ENCODE data around the gene HIP1.
A peak's percentile ranks its signal among the peaks of the same experiment; 100 is the strongest.
"Not testable (repeated sequence)": the region's sequence is repeated elsewhere in the genome, so short reads cannot be mapped to it uniquely, and the experiment has no call there.

Gene HIP1

DNA sequence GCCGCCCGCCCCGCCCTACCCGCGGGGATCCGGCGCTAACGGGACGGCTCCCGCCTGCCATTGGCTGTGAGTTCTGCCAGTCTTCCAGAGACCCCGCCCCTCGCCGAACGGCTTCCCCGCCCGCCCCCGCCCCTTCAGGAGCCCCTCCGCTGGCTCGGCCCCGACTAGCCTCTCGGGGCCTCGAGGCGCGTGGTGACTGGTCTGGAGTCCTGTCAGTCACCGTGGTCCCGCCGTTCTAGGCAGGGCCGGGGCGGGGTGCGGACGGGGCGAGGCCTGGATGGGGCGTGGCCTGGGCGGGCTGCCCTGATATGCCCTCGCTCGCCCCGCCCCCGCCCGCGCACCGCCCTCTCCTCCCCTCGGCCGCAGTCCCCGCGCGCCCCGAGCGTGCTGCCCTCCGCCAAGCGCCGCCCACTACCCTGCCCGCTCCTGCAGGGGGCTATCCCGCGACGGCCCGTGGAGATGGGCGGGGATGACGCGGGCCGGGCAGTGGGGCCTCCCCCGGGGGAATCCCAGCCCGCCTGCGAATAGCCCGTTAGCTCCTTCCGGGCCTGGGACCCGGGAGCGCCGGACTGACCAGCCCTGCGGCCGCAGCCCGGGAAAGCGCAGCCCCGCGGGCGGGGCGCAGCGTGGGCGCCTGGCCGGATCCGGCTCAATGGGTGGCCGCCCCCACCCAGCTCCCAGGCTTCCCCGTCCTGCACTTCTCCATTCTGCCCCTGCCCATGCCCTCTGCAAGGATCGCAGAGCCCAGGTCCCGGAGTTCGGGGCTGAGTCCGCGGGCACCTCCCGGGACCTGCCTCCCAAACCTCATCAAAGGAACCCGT lies 444 bp upstream of the HIP1 start:
- DNase-seq, result peak; percentile 99

DNA sequence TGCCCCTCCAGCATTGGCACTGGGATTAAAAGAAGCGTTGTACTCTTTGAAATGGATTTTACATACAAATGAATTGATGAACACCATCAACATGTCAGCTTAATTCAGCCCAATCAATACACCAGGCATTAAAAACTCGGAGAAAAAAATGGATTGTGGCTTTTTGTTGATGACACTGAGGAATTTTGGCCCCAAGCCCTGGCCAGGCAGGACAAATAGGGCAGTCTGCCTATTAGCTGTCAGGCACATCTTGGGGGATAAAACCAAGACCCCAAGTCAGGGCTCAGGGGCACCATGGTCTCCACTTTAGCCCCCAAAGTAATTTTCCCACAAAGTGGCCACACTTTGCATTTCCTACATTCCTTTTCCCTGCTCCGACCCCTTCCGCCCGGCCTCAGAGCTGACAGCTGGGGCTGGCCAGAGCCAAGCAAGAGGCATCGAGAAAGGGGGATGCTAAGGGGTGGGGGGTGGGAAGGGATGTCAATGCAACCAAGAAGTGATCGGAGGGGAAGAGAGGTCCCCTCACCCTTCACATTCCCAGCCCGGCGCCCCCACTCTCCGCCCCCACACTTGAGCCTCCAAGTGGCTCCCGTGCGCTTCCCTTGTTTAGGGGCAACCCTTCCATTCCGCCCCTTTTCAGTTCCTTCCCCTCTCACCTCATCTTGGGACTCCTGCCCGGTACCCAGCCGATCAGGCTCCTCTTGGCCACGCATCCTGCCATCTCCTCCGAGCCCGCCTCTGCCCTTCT lies 711 bp downstream of the HIP1 start:
- no peak for DNase-seq

DNA sequence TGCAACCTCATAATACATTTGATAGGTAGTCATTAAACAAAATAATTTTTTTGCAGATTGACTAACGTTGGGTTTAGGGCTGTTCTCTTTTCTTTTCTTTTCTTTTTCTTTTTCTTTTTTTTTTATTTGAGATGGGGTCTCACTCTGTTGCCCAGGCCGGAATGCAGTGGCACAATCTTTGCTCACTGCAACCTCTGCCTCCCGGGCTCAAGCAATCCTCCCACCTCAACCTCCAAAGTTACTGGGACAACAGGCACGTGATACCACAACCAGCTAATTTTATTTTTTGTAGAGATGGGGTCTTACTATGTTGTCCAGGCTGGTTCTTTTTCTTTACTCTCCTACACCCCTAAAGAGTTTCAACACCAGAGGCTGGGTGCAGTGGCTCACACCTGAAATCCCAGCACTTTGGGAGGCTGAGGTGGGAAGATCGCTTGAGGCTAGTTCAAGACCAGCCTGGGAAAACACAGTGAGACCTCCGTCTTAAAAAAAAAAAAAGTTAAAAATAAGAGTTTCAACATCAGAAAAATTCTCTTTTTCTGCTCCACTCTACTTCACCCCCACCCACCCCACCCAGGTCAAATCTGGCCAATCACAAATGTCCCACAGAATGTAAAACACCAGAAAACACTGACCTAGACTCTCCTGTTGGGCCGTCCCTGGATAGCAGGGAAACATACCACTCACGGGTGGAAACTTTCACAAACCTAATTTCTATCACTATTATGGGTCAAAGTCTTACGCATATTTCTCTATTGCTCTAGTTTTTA lies 3.0 kb downstream of the HIP1 start:
- DNase-seq, result no peak

DNA sequence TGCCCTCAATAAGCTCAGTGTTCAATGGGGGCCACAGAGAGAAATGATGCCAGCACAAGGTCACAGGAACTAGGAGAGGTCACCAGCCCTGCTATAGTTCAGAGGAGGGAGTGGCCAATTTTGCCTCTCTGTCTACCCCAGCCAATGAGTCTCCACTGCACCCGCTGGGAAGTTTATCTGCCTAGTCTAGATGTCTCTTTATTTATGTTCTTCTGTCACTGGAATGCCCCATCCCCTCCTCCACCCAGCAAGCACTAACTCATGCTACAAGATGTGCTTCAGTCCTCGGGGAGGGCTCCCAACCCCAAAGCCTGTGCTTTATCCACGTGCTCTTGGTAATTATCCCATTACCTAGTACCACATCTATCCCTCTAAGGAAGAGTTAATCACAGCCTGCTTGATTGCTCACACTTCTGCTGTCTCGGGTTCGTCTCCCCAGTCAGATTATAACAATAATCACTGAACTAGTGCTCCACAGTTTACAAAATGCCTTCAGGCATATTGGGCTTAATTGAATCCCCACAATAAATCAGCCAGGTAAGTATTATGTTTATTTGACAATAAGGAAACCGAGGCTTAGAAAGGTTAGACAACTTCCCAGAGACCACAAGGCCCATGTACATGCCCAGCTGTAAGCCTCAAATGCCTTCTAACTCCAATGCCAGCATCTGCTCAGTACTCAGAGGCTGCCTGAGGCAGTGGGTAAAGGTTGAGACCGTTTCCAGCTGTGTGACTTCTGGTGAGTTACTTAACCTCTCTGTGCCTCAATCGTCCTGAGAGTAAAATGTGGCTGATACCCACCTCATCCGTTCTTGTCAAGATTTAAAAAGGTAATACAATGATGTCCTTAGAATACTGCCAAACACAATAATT lies 3.9 kb downstream of the HIP1 start:
- DNase-seq, result no peak

DNA sequence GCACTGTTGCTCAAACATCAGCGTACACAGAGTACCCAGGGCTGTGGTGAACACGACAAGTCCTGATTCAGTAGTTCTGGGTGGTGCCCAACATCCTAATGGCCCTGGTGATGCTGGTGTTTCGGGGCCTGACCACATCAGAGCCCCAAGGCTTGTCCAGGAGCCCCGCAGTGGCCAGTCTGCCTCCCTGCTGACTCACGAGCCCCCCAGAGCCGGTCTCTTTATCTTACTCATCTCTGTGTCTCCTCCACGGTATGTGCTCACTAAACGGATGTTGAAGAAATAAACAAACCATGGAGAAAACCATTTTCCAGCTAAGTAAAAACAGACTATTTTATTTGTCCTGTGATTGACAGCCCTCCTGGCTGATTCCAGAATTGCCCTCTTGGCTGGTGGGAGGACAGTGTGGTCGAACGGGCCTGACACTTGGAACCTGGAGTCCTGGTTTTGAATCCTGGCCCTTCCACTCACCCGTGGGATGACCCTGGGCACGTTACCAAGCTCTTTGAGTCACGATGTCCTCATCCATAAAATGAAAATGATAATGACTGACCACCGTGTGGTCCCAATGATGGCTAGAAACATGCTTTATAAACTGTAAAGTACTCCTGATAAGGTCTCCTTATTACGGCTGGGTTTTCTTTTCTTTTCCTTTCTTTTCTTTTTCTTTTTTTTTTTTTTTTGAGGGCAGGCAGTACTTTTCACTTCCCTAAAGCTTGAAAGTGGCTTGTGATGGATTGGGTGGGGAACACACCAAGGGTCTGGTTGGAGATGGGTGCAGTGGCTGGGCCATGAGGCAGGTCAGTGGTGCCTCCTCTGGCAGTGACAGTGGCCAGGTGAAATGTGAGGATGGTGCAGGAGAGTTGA lies 5.7 kb downstream of the HIP1 start:
- DNase-seq, result no peak

DNA sequence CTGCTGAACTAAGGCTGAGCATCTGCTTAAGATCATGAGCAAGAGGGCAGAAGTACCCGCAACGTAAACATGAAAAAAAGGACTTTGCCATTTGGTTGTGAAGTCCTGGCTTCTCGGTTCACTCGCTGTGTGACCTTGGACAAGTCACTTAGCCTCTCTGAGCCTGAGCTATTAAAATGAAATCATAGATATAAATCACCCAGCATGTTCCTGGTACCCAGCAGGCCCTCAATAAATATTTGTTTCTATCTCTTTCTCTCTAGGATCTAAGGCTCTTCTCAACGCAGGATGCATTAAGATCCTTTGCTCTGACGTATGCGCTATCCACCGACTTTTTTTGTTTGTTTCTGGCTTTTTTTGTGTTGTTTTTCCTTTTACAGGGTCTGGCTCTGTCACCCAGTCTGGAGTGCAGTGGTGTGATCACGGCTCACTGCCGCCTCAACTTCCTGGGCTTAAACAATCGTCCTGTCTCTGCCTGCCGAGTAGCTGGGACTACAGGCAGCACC lies 6.7 kb downstream of the HIP1 start:
- DNase-seq, result no peak

DNA sequence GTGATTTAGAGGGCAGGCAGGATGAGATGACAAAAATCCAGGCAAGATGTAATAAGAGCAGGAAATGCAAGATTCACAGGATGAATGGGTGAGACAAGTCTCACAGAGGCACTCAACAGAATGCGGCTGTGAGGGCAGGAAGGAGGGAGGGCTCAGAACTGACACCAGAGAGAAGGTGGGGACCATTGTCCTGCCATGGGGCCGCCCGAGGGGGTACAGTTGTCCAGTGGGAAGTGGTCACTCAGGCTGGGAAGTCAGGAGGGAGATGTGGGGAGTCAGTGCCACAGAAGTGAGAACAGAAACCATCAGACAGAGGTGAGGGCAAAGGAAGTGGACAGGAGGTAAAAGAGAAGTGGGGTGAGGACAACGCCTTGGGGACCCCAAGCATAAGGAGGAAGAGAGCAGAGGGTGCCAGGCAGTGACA lies 8.9 kb downstream of the HIP1 start:
- DNase-seq, result no peak

DNA sequence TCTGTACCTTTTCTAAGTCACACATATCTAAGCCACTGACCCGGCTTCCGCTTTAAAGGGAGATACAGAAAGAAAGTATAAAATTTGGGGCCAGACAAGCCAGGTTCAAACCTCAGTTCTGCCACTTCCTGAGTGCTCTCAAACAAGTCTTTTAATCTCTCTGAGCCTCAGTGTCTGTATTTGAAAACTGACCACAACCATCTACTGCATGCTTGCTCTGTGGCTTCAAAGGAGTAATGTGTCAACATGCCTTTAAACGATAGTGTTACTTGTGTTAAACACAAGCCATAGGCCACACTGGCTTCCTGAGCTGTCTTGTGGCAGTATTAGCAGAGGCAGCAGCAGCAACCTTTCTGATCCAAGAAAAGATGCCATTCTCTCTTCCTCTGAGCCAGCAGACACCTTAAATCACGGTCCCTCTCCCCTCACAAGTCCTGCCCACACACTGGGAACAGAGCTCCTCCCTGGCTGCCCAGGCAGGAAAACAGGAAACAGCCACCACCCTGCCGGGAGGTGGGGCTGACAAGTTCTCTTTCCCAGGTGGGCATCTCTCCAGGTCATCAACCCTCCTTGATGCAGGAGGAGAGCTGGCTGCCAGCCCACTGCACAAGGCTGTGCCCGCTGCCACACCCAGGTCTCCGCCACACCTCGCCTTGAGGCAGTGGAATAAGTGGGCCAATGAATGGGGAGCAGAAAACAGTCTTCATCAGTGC lies 10.7 kb downstream of the HIP1 start:
- DNase-seq, result no peak

DNA sequence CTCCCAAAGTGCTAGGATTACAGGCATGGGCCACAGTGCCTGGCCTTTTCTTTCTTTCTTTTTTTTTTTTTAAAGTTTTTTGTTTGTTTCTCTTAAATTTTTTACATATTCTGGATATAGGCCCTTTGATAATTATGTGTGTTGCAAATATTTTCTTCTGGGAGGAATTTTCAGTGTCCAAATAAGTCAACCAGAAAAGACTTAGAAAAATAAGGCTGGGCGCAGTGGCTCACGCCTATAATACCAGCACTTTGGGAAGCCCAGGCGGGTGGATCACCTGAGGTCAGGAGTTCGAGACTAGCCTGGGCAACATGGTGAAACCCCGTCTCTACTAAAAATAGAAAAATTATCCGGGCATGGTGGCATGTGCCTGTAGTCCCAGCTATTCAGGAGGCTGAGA lies 11.4 kb downstream of the HIP1 start:
- DNase-seq, result not testable (repeated sequence)

DNA sequence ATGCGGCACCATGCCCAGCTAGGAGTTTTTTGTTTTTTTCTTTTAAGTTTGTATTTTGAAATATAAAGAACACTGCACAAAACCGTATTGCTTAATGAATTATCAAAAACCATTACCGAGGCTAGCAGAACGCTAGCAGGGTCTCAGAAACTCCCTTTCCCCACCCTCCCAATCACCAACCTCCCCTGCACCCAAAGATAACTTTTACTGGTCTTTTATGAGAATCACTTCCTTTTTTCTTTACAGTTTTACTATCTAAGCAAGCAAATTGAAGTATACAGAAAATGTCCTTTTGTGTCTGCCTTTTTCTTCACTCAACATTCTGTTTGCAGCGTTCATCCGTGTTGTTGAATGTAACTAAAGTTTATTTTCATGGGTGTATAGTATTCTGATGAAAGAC lies 13.4 kb downstream of the HIP1 start:
- DNase-seq, result no peak

DNA sequence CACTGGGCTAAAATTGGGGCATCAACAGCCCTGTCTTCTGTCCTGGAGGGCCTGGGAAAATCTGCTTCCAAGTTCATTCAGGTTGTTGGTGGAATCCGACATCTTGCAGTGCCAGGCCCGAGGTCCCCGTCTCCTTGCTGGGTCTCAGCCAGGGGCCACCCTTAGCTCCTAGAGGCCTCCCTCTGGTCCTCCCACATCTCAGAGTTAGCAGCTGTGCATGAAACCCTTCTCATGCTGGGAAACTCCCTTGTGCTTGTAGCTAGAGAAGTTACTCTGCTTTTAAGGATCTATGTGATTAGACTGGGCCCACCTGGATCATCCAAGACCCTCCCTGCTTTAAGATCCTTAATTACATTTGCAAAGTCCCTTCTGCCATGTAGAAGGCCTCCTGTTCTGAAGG lies 15.3 kb downstream of the HIP1 start:
- DNase-seq, result no peak

DNA sequence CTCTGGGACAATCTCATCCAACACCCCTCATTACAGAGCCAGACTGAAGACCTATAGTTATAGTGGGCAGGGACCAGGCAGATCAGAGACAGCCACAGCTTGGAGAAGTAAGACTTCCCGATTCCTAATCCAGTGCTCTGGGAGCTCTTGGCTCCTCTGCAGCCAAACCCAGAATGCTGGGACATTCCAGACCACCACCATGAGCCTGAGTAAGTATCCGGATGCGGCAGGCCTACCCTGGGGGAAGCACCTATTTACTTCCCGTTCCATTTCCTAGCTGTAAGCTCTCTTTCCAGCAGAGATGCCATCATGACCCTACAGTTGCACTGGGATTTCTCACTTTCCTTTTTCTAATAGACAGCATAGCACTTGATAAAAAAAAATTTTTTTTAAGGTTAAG lies 16.4 kb downstream of the HIP1 start:
- no peak for DNase-seq

DNA sequence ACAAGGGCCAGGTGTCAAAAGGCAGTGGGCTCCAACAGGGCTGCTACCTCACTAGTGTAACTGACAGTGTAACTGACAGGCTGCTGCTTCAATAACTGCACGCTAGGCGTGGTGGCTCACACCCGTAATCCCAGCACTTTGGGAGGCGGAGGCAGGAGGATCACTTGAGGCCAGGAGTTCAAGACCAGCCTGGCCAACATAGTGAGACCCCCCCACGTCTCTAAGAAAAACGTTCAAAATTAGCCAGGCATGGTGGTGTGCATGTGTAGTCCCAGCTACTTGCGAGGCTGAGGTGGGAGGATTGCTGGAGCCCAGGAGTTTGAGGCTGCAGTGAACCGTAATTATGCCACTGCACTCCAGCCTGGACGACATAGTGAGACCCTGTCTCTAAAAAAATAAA lies 16.8 kb downstream of the HIP1 start:
- DNase-seq, result not testable (repeated sequence)

DNA sequence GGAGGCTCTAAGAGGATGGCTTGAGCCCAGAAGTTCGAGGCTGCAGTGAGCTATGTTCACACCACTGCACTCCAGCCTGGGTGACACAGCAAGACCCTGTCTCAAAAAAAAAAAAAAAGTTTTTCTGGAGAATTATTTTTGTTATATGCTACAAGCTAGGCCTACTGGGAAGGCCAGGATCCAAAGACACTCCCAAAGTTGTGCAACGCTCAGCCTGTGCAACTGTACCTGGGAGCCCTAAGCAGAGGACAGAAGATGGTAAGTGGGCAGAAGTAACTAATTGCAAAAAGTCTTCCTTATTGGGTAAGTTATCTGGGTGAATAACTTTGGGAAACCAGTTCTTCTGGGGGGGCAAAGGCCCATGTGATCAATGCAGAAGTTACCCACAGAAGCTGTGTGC lies 17.3 kb downstream of the HIP1 start:
- DNase-seq, result no peak

DNA sequence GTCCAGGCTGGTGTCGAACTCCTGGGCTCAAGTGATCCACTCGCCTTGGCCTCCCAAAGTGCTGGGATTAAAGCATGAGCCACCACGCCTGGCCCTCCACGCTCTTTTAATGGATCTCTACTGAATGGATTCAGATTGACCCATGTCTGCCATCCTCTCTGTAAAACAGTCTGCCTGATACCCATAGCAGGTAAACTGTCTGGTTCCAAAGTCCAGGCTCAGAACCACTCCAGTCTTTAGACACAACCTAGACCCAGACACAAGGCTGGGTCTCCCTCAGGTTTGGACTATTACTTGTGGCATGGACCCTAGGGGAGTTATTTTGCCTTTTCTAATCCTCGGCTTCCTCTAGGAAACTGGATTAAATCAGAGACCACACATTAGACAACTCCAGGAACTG lies 19.1 kb downstream of the HIP1 start:
- DNase-seq, result no peak

DNA sequence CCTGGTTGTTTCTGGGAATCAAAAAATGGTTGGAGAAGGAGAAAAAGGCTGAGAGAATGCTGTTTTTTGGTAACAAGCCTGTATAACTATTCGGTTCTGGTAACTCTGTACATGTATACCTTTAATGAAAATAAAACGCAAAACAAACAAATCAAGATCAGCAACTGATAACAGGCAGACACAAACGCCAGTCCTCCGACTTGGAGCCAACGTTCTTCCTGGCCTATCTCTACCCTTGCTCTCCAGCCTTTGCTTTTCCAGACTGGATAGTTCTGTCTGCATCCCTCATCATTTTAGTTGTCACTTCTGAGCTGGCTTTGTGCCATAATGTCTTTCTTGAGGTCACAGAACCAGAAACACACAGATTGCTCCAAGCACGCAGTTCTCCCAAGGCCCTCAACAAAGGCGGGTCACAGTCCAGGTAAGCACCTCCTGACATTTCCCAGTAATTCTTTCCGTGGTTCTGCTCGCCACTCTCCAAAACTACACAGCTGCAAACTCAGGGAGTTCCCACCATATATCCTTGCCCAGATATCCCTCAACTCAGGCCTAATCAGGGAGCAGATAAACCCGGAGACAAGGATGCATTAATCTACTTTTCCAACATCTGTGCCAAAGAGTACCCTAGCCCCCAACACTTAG lies 20.2 kb downstream of the HIP1 start:
- no peak for DNase-seq

DNA sequence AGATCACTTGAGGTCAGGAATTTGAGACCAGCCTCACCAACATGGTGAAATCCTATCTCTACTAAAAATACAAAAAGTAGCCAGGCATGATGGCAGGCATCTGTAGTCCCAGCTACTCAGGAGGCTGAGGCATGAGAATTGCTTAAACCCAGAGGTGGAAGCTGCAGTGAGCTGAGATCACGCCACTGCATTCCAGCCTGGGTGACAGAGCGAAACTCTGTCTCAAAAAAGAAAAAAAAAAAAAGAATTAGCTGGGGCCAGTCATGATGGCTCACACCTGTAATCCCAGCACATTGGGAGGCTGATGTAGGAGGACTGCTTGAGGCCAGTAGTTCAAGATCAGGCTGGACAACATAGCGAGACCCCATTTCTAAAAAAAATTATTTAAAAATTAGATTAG lies 21.0 kb downstream of the HIP1 start:
- DNase-seq, result not testable (repeated sequence)

DNA sequence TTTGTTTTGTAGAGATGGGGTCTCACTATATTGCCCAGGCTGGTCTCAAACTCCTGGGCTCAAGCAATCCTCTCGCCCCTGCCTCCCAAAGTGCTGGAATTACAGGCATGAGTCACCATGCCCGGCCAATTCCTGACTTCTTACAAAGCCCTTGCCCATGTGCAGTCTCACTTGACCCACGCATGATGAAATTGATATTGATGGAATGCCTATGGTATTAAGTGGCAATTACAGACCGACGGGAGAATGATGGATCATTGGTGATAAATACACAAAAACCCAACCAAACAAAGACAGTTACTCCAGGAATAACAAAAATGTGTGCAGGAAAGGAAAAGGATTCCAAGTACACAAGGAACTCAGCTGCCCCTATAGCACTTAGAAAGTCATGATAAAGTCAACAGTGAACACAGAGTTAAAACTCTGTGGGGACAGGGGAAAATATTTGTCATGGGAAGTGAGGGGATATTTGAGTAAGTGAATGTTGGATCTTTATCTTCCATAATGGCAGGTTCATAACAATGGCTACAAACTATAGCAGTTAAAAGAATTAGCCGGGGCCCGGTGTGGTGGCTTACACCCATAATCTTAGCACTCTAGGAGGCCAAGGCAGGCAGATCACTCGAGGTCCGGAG lies 21.6 kb downstream of the HIP1 start:
- DNase-seq, result no peak

DNA sequence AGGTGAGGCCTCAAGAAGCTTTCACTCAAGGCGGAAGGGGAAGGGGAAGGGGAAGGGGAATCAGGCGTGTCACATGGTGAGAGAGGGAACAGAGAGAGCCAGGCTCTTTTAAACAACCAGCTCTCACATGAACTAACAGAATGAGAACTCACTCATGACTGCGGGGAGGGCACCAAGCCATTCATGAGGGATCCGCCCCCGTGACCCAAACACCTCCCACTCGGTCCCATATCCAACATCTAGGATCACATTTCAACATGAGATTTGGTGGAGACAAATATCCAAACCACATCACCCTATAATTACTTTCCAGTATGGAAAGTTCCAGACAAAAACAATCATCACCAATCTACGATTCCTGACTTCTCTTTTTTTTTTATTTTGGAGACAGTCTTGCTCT lies 22.9 kb downstream of the HIP1 start:
- no peak for DNase-seq

Measured in NCI-H146 (cell line).